ENCODE measurements around the gene KIR3DL3.
"Not testable (repeated sequence)": the region's sequence is repeated elsewhere in the genome, so short reads cannot be mapped to it uniquely, and the experiment has no call there.

KIR3DL3 gene

GRCh38 chr19:54778896-54779295 lies 54.7 kb downstream of the KIR3DL3 start:
- DNase-seq (ENCODE audit: low read depth in 2 of 2): not testable (repeated sequence)

GRCh38 chr19:54782916-54783315 lies 58.7 kb downstream of the KIR3DL3 start:
- DNase-seq (ENCODE audit: low read depth in 2 of 2): not testable (repeated sequence)

Data from stimulated activated CD8-positive, alpha-beta memory T cell treated with anti-CD3 and anti-CD28 coated beads, Interleukin-2, amount 100 ng/mL, for 48 hours (primary cell).